ENCODE data around the gene PBRM1.

GRCh38 chr3:52714335-52715302, 28.9 kb upstream of the PBRM1 start:
- TF ChIP-seq, protein P1, sequence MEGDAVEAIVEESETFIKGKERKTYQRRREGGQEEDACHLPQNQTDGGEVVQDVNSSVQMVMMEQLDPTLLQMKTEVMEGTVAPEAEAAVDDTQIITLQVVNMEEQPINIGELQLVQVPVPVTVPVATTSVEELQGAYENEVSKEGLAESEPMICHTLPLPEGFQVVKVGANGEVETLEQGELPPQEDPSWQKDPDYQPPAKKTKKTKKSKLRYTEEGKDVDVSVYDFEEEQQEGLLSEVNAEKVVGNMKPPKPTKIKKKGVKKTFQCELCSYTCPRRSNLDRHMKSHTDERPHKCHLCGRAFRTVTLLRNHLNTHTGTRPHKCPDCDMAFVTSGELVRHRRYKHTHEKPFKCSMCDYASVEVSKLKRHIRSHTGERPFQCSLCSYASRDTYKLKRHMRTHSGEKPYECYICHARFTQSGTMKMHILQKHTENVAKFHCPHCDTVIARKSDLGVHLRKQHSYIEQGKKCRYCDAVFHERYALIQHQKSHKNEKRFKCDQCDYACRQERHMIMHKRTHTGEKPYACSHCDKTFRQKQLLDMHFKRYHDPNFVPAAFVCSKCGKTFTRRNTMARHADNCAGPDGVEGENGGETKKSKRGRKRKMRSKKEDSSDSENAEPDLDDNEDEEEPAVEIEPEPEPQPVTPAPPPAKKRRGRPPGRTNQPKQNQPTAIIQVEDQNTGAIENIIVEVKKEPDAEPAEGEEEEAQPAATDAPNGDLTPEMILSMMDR (IDR thresholded peaks at IDR 0.05), result no peak
- no peak for TF ChIP-seq POLR2A (IDR thresholded peaks at IDR 0.05)
